ENCODE data around the gene AUTS2.

- TF ChIP-seq CTCF (IDR thresholded peaks at IDR 0.05) (no peak), JUN (CRISPR knock-in tag; IDR thresholded peaks at IDR 0.05) (no peak), ATF6 (CRISPR knock-in tag; IDR thresholded peaks at IDR 0.05) (no peak), TEAD4 (CRISPR knock-in tag; IDR thresholded peaks at IDR 0.05) (no peak), SP1 (CRISPR knock-in tag; conservative IDR thresholded peaks at IDR 0.05) (no peak), GABPB1 (CRISPR knock-in tag; IDR thresholded peaks at IDR 0.05) (no peak), CREB1 (CRISPR knock-in tag; IDR thresholded peaks at IDR 0.05) (no peak), ELF4 (CRISPR knock-in tag; IDR thresholded peaks at IDR 0.05; ENCODE audit: low read depth) (no peak), ZNF317 (CRISPR knock-in tag; IDR thresholded peaks at IDR 0.05; ENCODE audit: borderline replicate concordance, low read depth) (no peak), NR2C2 (CRISPR knock-in tag; IDR thresholded peaks at IDR 0.05) (no peak), GRHL2 (CRISPR knock-in tag; IDR thresholded peaks at IDR 0.05; ENCODE audit: insufficient replicate concordance, severe bottlenecking) (no peak)
- TF ChIP-seq, protein P1, sequence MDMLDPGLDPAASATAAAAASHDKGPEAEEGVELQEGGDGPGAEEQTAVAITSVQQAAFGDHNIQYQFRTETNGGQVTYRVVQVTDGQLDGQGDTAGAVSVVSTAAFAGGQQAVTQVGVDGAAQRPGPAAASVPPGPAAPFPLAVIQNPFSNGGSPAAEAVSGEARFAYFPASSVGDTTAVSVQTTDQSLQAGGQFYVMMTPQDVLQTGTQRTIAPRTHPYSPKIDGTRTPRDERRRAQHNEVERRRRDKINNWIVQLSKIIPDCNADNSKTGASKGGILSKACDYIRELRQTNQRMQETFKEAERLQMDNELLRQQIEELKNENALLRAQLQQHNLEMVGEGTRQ (CRISPR knock-in tag; IDR thresholded peaks at IDR 0.05), result no peak
- TF ChIP-seq, protein P2, sequence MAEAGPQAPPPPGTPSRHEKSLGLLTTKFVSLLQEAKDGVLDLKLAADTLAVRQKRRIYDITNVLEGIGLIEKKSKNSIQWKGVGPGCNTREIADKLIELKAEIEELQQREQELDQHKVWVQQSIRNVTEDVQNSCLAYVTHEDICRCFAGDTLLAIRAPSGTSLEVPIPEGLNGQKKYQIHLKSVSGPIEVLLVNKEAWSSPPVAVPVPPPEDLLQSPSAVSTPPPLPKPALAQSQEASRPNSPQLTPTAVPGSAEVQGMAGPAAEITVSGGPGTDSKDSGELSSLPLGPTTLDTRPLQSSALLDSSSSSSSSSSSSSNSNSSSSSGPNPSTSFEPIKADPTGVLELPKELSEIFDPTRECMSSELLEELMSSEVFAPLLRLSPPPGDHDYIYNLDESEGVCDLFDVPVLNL (CRISPR knock-in tag; IDR thresholded peaks at IDR 0.05; ENCODE audit: borderline replicate concordance, low read depth), result no peak
- TF ChIP-seq, protein P3, sequence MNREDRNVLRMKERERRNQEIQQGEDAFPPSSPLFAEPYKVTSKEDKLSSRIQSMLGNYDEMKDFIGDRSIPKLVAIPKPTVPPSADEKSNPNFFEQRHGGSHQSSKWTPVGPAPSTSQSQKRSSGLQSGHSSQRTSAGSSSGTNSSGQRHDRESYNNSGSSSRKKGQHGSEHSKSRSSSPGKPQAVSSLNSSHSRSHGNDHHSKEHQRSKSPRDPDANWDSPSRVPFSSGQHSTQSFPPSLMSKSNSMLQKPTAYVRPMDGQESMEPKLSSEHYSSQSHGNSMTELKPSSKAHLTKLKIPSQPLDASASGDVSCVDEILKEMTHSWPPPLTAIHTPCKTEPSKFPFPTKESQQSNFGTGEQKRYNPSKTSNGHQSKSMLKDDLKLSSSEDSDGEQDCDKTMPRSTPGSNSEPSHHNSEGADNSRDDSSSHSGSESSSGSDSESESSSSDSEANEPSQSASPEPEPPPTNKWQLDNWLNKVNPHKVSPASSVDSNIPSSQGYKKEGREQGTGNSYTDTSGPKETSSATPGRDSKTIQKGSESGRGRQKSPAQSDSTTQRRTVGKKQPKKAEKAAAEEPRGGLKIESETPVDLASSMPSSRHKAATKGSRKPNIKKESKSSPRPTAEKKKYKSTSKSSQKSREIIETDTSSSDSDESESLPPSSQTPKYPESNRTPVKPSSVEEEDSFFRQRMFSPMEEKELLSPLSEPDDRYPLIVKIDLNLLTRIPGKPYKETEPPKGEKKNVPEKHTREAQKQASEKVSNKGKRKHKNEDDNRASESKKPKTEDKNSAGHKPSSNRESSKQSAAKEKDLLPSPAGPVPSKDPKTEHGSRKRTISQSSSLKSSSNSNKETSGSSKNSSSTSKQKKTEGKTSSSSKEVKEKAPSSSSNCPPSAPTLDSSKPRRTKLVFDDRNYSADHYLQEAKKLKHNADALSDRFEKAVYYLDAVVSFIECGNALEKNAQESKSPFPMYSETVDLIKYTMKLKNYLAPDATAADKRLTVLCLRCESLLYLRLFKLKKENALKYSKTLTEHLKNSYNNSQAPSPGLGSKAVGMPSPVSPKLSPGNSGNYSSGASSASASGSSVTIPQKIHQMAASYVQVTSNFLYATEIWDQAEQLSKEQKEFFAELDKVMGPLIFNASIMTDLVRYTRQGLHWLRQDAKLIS (CRISPR knock-in tag; IDR thresholded peaks at IDR 0.05; ENCODE audit: borderline replicate concordance), result no peak
Observed at GRCh38 chr7:69961436-69961835, 363.2 kb downstream of the AUTS2 start.
